HepG2 (cell line): ENCODE measurements around the gene NHERF2. TPM values are rescaled to one million over a fixed set of nuclear protein-coding genes. Genes with fewer than 3 reads are reported as not detected.

Source experiments
- ASH2L ChIP-seq: fragments of 300-600, 200-600 bp; sonication (generic); IDR thresholded peaks from 2 replicates; pipeline ENCODE4 v1.7.0; 2017; ENCODE audit warnings: low read depth, mild to moderate bottlenecking, moderate library complexity, mixed read lengths, low read length; ENCODE audit not compliant: insufficient read length
- ATM ChIP-seq: fragments of 450-650 bp; IDR thresholded peaks from 2 replicates; pipeline ENCODE4 v1.7.1; 2017; ENCODE audit warnings: mild to moderate bottlenecking, borderline replicate concordance
- CTCF ChIP-seq: sonication (generic); formaldehyde crosslinking; IDR thresholded peaks from 2 replicates; pipeline ENCODE4 v1.5.0; 2020; ENCODE audit warnings: mild to moderate bottlenecking, missing genetic modification reagents, moderate library complexity
- FOXA1 ChIP-seq, 2 experiments: fragments of 450-650 bp in 1 of 2; sonication (generic) in 1 of 2; formaldehyde crosslinking in 1 of 2; IDR thresholded peaks; 2 replicates each; pipeline versions ENCODE4 v1.4.0 to v1.6.1; 2016 to 2020; ENCODE audit warnings: missing genetic modification reagents in 1 of 2
- HIC2 ChIP-seq: sonication (generic); formaldehyde crosslinking; IDR thresholded peaks from 2 replicates; pipeline ENCODE4 v1.9.0; 2022; ENCODE audit warnings: low read depth, missing genetic modification reagents
- MXI1 ChIP-seq: IDR thresholded peaks from 3 replicates; pipeline ENCODE4 v1.6.1; 2012; ENCODE audit warnings: low read depth, low read length, inconsistent platforms, borderline replicate concordance
- RBFOX2 ChIP-seq: fragments of 200-400 bp; formaldehyde crosslinking; IDR thresholded peaks from 2 replicates; pipeline ENCODE4 v1.6.1; 2017; ENCODE audit warnings: low read depth, mild to moderate bottlenecking, low read length
- SALL2 ChIP-seq: sonication (generic); formaldehyde crosslinking; IDR thresholded peaks from 2 replicates; pipeline ENCODE4 v1.8.1; 2023; ENCODE audit warnings: mild to moderate bottlenecking, missing genetic modification reagents, inconsistent platforms
- THAP8 ChIP-seq: sonication (generic); formaldehyde crosslinking; IDR thresholded peaks from 2 replicates; pipeline ENCODE4 v1.5.1; 2020; ENCODE audit warnings: missing genetic modification reagents, mild to moderate bottlenecking, borderline replicate concordance
- TMF1 ChIP-seq: sonication (generic); formaldehyde crosslinking; IDR thresholded peaks from 2 replicates; pipeline ENCODE4 v1.8.1; 2022; ENCODE audit warnings: low read depth, missing genetic modification reagents
- ZBTB20 ChIP-seq: sonication (generic); formaldehyde crosslinking; IDR thresholded peaks from 2 replicates; pipeline ENCODE4 v1.8.1; 2023; ENCODE audit warnings: missing genetic modification reagents, low read depth, mild to moderate bottlenecking, borderline replicate concordance
- ZNF17 ChIP-seq: sonication (generic); formaldehyde crosslinking; IDR thresholded peaks from 2 replicates; pipeline ENCODE4 v1.5.0; 2020; ENCODE audit warnings: mild to moderate bottlenecking, missing genetic modification reagents
- ZNF407 ChIP-seq: sonication (generic); formaldehyde crosslinking; IDR thresholded peaks from one replicate; pipeline ENCODE4 v1.5.1; 2020; ENCODE audit warnings: mild to moderate bottlenecking, missing genetic modification reagents; ENCODE audit errors: not compliant biosample characterization
- ZNF577 ChIP-seq: sonication (generic); formaldehyde crosslinking; IDR thresholded peaks from 2 replicates; pipeline ENCODE4 v1.4.0; 2020; ENCODE audit warnings: mild to moderate bottlenecking, low read depth, missing genetic modification reagents, borderline replicate concordance
- ZSCAN31 ChIP-seq: sonication (generic); formaldehyde crosslinking; IDR thresholded peaks from 2 replicates; pipeline ENCODE4 v1.5.0; 2020; ENCODE audit warnings: low read depth, mild to moderate bottlenecking, missing genetic modification reagents
- polyA plus RNA-seq, 8 experiments: library from polyadenylated mRNA; depleted of rRNA in 3 of 8; stranded (reverse) in 7 of 8; unstranded in 1 of 8; fragments of >200 nt; fragmentation: Illumina TruSeq in 4 of 8; extraction: Trizol in 4 of 8; gene quantifications; 2 replicates each; pipeline versions ENCODE4 v1.2.1 to v1.2.3, GENCODE V29; 2011 to 2016; ENCODE audit warnings: low read depth in 4 of 8, missing spikeins in 1 of 8, mixed read lengths in 1 of 8; ENCODE audit not compliant: insufficient read depth in 1 of 8
- total RNA-seq, 5 experiments: library from RNA; depleted of rRNA; stranded (reverse); fragments of >200 nt; fragmentation: Illumina TruSeq; extraction: Trizol; gene quantifications; 2 replicates each; pipeline ENCODE4 v1.2.3, GENCODE V29; 2016; ENCODE audit warnings: low read depth in 1 of 5

NHERF2 gene
- total and polyA plus RNA-seq, 2 of the 13 experiments (the other 11 are each of a cell fraction or from before 2014, with no cell fraction given) = 23.7 to 39.3 TPM

GRCh38 chr16:2039274-2040031, 12.8 kb downstream of the NHERF2 start (continued):
- no peak for TF ChIP-seq ZNF407 (CRISPR knock-in tag)
- peak; percentile 62 for TF ChIP-seq ASH2L
- TF ChIP-seq ZNF17 (CRISPR knock-in tag) = no peak
- peak; percentile 73; the same call in 1 of the 2 replicates for TF ChIP-seq ZBTB20 (CRISPR knock-in tag)
- peak; percentile 99 for TF ChIP-seq HIC2
- no peak for TF ChIP-seq ZNF577 (CRISPR knock-in tag)
- TF ChIP-seq RBFOX2 = peak; percentile 59
- no peak for TF ChIP-seq ATM
- TF ChIP-seq THAP8 (CRISPR knock-in tag) = peak; percentile 64; the same call in 1 of the 2 replicates
- peak; percentile 51; the same call in 1 of the 3 replicates for TF ChIP-seq MXI1
- TF ChIP-seq ZSCAN31 (CRISPR knock-in tag) = peak; percentile 61
- no peak for TF ChIP-seq SALL2 (CRISPR knock-in tag)
- TF ChIP-seq TMF1 (CRISPR knock-in tag) = no peak
- TF ChIP-seq FOXA1 (IDR thresholded peaks at IDR 0.05) = no peak
- TF ChIP-seq FOXA1 (CRISPR knock-in tag; IDR thresholded peaks at IDR 0.05) = peak; percentile 76; the same call in 1 of the 2 replicates
- TF ChIP-seq CTCF (CRISPR knock-in tag) = no peak; the same call in 1 of the 2 replicates
